Endodermal cell (in vitro differentiated cells): ENCODE data around the gene ZNF484. TPM values are rescaled to one million over a fixed set of nuclear protein-coding genes. Genes with fewer than 3 reads are reported as not detected.
"Not testable (repeated sequence)": the region's sequence is repeated elsewhere in the genome, so short reads cannot be mapped to it uniquely, and the experiment has no call there.

Experiments used
- DNase-seq: peaks from one replicate; pipeline ENCODE4 v3.0.0-alpha.2; 2017
- H3K27ac ChIP-seq: 2 replicates; pipeline ENCODE4 v1.5.1; 2013; ENCODE audit warnings: mild to moderate bottlenecking, low read depth, low read length, moderate library complexity
- H3K27me3 ChIP-seq: 2 replicates; pipeline ENCODE4 v1.6.1; 2013; ENCODE audit warnings: mild to moderate bottlenecking, low read length, moderate library complexity; ENCODE audit not compliant: insufficient read depth, control insufficient read depth, poor library complexity, severe bottlenecking
- H3K36me3 ChIP-seq: 2 replicates; pipeline ENCODE4 v1.7.0; 2013; ENCODE audit warnings: mild to moderate bottlenecking, low read length, moderate library complexity; ENCODE audit not compliant: control insufficient read depth, insufficient read depth
- H3K4me1 ChIP-seq: one replicate; pipeline ENCODE4 v1.7.0; 2013; ENCODE audit warnings: low read length; ENCODE audit not compliant: control insufficient read depth, insufficient read depth
- H3K4me3 ChIP-seq: 2 replicates; pipeline ENCODE4 v1.5.1; 2013; ENCODE audit warnings: mild to moderate bottlenecking, low read length, moderate library complexity
- H3K9ac ChIP-seq: 2 replicates; pipeline ENCODE4 v1.6.1; 2013; ENCODE audit warnings: mild to moderate bottlenecking, low read length, moderate library complexity; ENCODE audit not compliant: poor library complexity, severe bottlenecking; ENCODE audit errors: extremely low read depth
- H3K9me3 ChIP-seq: 2 replicates; pipeline ENCODE4 v1.6.1; 2013; ENCODE audit warnings: mild to moderate bottlenecking, low read length, moderate library complexity; ENCODE audit not compliant: control insufficient read depth
- H3K27ac Mint-ChIP-seq: 2 replicates; pipeline ENCODE4 v1.8.0; 2020; ENCODE audit warnings: mixed read lengths
- H3K27me3 Mint-ChIP-seq: 2 replicates; pipeline ENCODE4 v1.8.0; 2021; ENCODE audit warnings: mild to moderate bottlenecking, mixed read lengths; ENCODE audit not compliant: insufficient read depth
- H3K36me3 Mint-ChIP-seq: 2 replicates; pipeline ENCODE4 v1.8.0; 2020; ENCODE audit warnings: low read depth, mixed read lengths
- H3K4me1 Mint-ChIP-seq: 2 replicates; pipeline ENCODE4 v1.8.0; 2020; ENCODE audit warnings: mixed read lengths
- H3K4me3 Mint-ChIP-seq: 2 replicates; pipeline ENCODE4 v1.8.0; 2020; ENCODE audit warnings: mild to moderate bottlenecking, moderate library complexity, mixed read lengths
- H3K9me3 Mint-ChIP-seq: 2 replicates; pipeline ENCODE4 v1.8.0; 2020; ENCODE audit warnings: mild to moderate bottlenecking, mixed read lengths
- CTCF ChIP-seq: fragments of 200-600 bp; sonication (generic); conservative IDR thresholded peaks from 2 replicates; pipeline ENCODE4 v1.5.0; 2021; ENCODE audit warnings: antibody characterized with exemption, mild to moderate bottlenecking
- WGBS, 2 experiments: methylation state at CpG; one replicate each; pipeline versions ENCODE4 v1.1.5 to v1.1.7; 2013; ENCODE audit warnings: missing lambda C conversion rate in 2 of 2, mixed read lengths in 1 of 2; ENCODE audit not compliant: insufficient coverage in 1 of 2, insufficient read length in 1 of 2; 5-methylcytosine and 5-hydroxymethylcytosine counted together
- total RNA-seq, 2 donors: library from RNA; stranded (reverse); fragmentation: NEBNext Ultra II Directional in 1 of 2; extraction: Animal tissue kit (Norgen Biotek cat#: 25700) in 1 of 2; gene quantifications; 2 replicates in 1 of 2; 3 replicates in 1 of 2; pipeline ENCODE4 v1.2.1, GENCODE V29; 2021

ZNF484 gene
- total RNA-seq, 2 donors from 2014 or later, result 9.3 to 17.7 TPM

- TF ChIP-seq CTCF, result no peak
- H3K27me3 Mint-ChIP-seq, result no peaks in the 10 kb centered on the region
- H3K4me1 Mint-ChIP-seq, result no peaks in the 10 kb centered on the region
- H3K36me3 Mint-ChIP-seq, result peaks cover 86% of the 10 kb centered on the region
- 100% methylated on average over 1 of the region's 1 CpG; no CpG with 5 or more reads in 1 of the 2 experiments for WGBS, 2 experiments
- Histone ChIP-seq H3K27me3 (no peaks in the 10 kb centered on the region), H3K4me1 (no peaks in the 10 kb centered on the region), H3K4me3 (peak overlapping the region; percentile 42), H3K9me3 (peaks cover 87% of the 10 kb centered on the region), H3K9ac (no peak overlapping the region), H3K36me3 (peaks cover 64% of the 10 kb centered on the region), H3K27ac (no peak overlapping the region)
- peaks cover 84% of the 10 kb centered on the region for H3K9me3 Mint-ChIP-seq
- DNase-seq, result no peak
- H3K27ac Mint-ChIP-seq, result no peak overlapping the region
- no peak overlapping the region for H3K4me3 Mint-ChIP-seq
Observed at GRCh38 chr9:92846662-92847145, 31.1 kb downstream of the ZNF484 start.

- H3K9ac ChIP-seq, H3K4me3 ChIP-seq, H3K27ac Mint-ChIP-seq, H3K27ac ChIP-seq, H3K4me1 Mint-ChIP-seq, H3K27me3 Mint-ChIP-seq, H3K4me3 Mint-ChIP-seq, H3K36me3 ChIP-seq, H3K27me3 ChIP-seq, DNase-seq, H3K4me1 ChIP-seq: not testable (repeated sequence)
- peaks cover 39% of the 10 kb centered on the region for H3K9me3 ChIP-seq
- 80% methylated on average over 1 of the region's 1 CpG; no CpG with 5 or more reads in 1 of the 2 experiments for WGBS, 2 experiments
- Mint-ChIP-seq H3K36me3 (peaks cover 14% of the 10 kb centered on the region), H3K9me3 (peaks cover 62% of the 10 kb centered on the region)
Observed at GRCh38 chr9:92838411-92838810, 39.4 kb downstream of the ZNF484 start.

- peaks cover 64% of the 10 kb centered on the region for H3K9me3 Mint-ChIP-seq
- H3K9me3 ChIP-seq, result peaks cover 29% of the 10 kb centered on the region
- H3K4me3 Mint-ChIP-seq, result no peak overlapping the region
- no peak overlapping the region for H3K9ac ChIP-seq
- H3K4me3 ChIP-seq, result no peak overlapping the region
- 89 to 97% methylated on average over 13 to 25 of the region's 25 CpGs for WGBS, 2 experiments
- no peaks in the 10 kb centered on the region for H3K27me3 ChIP-seq
- no peaks in the 10 kb centered on the region for H3K36me3 ChIP-seq
- H3K4me1 ChIP-seq, result no peaks in the 10 kb centered on the region
- no peak for TF ChIP-seq CTCF
- H3K27ac Mint-ChIP-seq, result no peak overlapping the region
- DNase-seq, result no peak
- H3K4me1 Mint-ChIP-seq, result no peaks in the 10 kb centered on the region
- peaks cover 7% of the 10 kb centered on the region for H3K36me3 Mint-ChIP-seq
- H3K27me3 Mint-ChIP-seq, result no peaks in the 10 kb centered on the region
- H3K27ac ChIP-seq, result no peak overlapping the region
Observed at GRCh38 chr9:92837191-92837590, 40.6 kb downstream of the ZNF484 start.

GRCh38 chr9:92829420-92829819 is 48.4 kb downstream of the ZNF484 start:
- no peak for TF ChIP-seq CTCF
- WGBS, 2 experiments, result 87% methylated on average over 2 of the region's 2 CpGs; no CpG with 5 or more reads in 1 of the 2 experiments
- Mint-ChIP-seq H3K4me1 (no peaks in the 10 kb centered on the region), H3K27ac (no peak overlapping the region), H3K4me3 (no peak overlapping the region), H3K27me3 (no peaks in the 10 kb centered on the region), H3K36me3 (peaks cover 7% of the 10 kb centered on the region), H3K9me3 (peaks cover 34% of the 10 kb centered on the region)
- no peaks in the 10 kb centered on the region for H3K27me3 ChIP-seq
- no peak overlapping the region for H3K4me3 ChIP-seq
- no peaks in the 10 kb centered on the region for H3K36me3 ChIP-seq
- no peak overlapping the region for H3K9ac ChIP-seq
- no peaks in the 10 kb centered on the region for H3K4me1 ChIP-seq
- H3K9me3 ChIP-seq, result peaks cover 10% of the 10 kb centered on the region
- H3K27ac ChIP-seq, result no peak overlapping the region
- DNase-seq, result no peak

GRCh38 chr9:92825065-92825464 is 52.8 kb downstream of the ZNF484 start:
- DNase-seq, H3K27me3 Mint-ChIP-seq, H3K27ac ChIP-seq, H3K4me1 ChIP-seq, H3K4me1 Mint-ChIP-seq, H3K36me3 Mint-ChIP-seq, H3K4me3 ChIP-seq, H3K9me3 Mint-ChIP-seq, H3K27me3 ChIP-seq, H3K27ac Mint-ChIP-seq, H3K9ac ChIP-seq, H3K36me3 ChIP-seq, H3K4me3 Mint-ChIP-seq, H3K9me3 ChIP-seq: not testable (repeated sequence)
- 93 to 100% methylated on average over 1 to 2 of the region's 2 CpGs for whole genome bisulfite sequencing, 2 experiments
